ENCODE data around the gene COPG2.

Gene COPG2

DNA sequence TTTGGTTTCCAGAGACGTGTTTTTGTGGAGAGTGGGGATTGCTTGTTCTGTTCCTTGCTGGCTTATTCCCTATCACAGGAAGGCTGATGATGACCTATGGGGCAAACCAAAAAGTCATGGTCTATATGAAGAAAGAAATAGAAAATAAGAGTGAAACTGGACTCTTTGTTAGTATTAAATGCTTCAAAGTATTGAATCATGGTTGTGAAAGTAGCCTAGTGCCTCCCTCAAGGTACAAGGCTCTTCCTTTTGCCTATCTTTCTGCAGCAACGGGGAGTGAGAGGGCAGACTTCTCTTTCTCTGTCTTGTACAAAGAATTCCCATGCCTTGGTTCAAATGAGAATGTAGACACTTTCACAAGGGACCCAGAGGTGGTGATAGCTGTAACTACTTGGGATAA is 167.6 kb downstream of the COPG2 start:
- H3K27ac Mint-ChIP-seq = peak overlapping the region; percentile 87

DNA sequence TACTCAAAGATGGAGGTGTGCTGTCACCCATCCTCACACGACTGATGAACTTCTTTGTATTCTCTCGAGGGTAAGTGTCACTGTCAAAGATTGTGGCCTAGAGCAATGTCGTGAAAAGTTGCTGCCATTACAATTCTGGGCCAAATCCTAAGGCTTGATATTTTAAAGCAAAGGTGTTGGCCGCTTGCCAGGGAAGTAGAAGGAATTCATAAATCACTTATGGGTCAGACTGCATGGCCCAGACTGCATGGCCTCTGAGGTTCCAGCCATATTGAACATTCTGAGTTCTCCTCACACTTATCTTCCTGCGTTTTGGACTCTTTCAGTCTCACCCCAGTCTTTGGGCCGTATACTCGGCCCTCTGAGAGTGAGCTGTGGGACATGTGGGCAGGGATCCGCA is 168.1 kb downstream of the COPG2 start:
- Mint-ChIP-seq H3K9me3 (no peaks in the 10 kb centered on the region), H3K36me3 (ENCODE audit: low read depth) (peaks cover 92% of the 10 kb centered on the region), H3K27ac (peak overlapping the region; percentile 87), H3K4me1 (peaks cover 66% of the 10 kb centered on the region), H3K4me3 (no peak overlapping the region), H3K27me3 (ENCODE audit: low read depth, poor library complexity) (no peaks in the 10 kb centered on the region)
- no peak for DNase-seq
- TF ChIP-seq, protein P1, sequence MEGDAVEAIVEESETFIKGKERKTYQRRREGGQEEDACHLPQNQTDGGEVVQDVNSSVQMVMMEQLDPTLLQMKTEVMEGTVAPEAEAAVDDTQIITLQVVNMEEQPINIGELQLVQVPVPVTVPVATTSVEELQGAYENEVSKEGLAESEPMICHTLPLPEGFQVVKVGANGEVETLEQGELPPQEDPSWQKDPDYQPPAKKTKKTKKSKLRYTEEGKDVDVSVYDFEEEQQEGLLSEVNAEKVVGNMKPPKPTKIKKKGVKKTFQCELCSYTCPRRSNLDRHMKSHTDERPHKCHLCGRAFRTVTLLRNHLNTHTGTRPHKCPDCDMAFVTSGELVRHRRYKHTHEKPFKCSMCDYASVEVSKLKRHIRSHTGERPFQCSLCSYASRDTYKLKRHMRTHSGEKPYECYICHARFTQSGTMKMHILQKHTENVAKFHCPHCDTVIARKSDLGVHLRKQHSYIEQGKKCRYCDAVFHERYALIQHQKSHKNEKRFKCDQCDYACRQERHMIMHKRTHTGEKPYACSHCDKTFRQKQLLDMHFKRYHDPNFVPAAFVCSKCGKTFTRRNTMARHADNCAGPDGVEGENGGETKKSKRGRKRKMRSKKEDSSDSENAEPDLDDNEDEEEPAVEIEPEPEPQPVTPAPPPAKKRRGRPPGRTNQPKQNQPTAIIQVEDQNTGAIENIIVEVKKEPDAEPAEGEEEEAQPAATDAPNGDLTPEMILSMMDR (IDR thresholded peaks at IDR 0.05) = no peak

More for the DNA sequence above, 167.6 kb downstream of the COPG2 start:
- Mint-ChIP-seq H3K27me3 (ENCODE audit: low read depth, poor library complexity) (no peaks in the 10 kb centered on the region), H3K4me1 (peaks cover 61% of the 10 kb centered on the region), H3K36me3 (ENCODE audit: low read depth) (peaks cover 88% of the 10 kb centered on the region), H3K4me3 (no peak overlapping the region), H3K9me3 (no peaks in the 10 kb centered on the region)
- TF ChIP-seq, protein P1 (IDR thresholded peaks at IDR 0.05) = no peak
- DNase-seq = no peak

DNA sequence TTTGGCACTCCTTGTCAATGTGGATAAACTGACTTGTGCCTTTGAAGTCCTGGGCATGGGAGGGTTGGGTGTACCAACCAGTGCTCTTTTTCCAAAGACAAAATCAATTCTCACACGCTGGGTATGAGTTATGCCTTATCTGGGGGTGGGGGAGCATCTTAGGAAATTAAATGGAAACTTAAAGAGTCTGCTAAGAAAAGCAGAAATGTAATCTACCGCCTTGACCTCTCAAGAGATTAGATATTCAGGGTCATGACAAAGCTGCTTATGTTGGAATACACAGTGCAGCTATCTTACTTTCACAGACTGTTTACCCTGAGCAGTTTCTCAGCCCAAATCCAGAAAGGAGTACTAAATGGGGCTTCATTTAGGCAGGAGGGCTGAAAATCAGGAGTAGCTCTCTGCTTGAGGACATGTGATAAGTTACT is 174.1 kb downstream of the COPG2 start:
- no peak for DNase-seq
- TF ChIP-seq, protein P1 (IDR thresholded peaks at IDR 0.05) = no peak
- Mint-ChIP-seq H3K4me3 (peak overlapping the region; percentile 100), H3K36me3 (ENCODE audit: low read depth) (peaks cover 81% of the 10 kb centered on the region), H3K9me3 (peaks cover 35% of the 10 kb centered on the region), H3K27ac (peak overlapping the region; percentile 88), H3K4me1 (peaks cover 62% of the 10 kb centered on the region), H3K27me3 (ENCODE audit: low read depth, poor library complexity) (peaks cover 4% of the 10 kb centered on the region)

DNA sequence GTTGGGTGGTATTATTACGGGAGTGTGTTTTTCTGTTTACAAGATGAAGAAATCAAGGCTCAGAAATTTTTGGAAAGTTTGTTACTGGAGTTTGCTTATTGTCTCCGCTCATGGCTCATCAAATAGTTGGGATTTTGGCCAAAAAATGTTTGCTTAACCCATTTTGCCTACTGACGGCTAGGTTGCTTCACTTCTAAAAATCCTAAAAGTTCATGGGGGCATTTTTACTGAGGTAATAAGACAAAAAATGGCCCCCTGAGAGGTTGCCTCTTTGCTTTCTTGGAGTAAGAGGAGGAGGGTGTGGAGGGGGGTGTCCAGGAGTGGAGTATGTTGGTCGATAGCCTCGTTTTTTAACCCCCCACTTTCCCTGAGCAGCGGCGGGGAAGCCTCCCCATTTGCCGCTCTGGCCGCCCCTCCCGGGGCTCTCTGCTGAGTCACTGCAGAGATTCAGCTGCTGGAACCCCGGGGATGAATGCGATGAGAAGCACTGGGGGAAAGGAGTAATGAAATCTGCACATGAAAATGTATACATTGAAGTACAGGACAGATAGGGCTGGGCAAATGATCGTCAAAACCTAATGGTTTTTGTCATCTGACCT is 175.2 kb downstream of the COPG2 start:
- Mint-ChIP-seq H3K27me3 (ENCODE audit: low read depth, poor library complexity) (peaks cover 4% of the 10 kb centered on the region), H3K4me1 (peaks cover 71% of the 10 kb centered on the region), H3K27ac (peak overlapping the region; percentile 98), H3K36me3 (ENCODE audit: low read depth) (peaks cover 75% of the 10 kb centered on the region), H3K9me3 (peaks cover 35% of the 10 kb centered on the region), H3K4me3 (peak overlapping the region; percentile 100)
- peak; percentile 14 for DNase-seq
- TF ChIP-seq, protein P1 (IDR thresholded peaks at IDR 0.05) = no peak

DNA sequence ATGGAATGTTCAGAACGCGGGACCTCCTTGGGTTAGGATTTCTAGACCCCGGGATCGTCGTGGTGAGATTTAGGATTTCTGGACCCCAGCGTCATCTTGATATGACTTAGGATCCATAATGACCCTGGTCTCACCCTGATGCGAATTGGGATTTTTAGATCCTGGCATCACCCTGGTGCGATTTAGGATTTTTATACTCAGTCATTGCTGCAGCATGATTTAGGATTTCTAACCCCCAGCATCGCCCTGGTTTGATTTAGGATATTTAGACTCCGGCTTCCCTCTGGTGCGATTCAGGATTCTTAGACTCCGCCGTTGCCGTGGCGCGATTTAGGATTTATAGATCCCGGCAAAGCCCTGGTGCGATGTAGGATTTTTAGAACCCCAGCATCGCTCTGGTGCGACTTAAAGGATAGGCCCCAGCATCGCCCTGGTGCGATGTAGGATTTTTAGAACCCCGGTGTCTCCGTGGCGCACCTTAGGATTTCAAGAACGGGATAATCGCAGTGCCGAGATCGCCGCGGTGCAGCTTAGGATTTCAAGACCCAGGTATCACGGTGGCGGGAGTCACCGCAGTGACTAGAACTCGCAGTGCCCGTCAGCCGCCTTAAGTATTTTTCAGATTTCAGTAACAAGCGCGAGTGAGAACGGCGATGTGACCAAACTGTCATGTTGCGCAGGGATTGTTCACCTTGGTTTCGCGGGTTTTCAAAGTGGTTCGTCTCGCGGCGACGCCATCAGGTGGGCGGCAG is 175.8 kb downstream of the COPG2 start:
- H3K4me3 Mint-ChIP-seq = peak overlapping the region; percentile 100
- DNase-seq = no peak
- peaks cover 35% of the 10 kb centered on the region for H3K9me3 Mint-ChIP-seq
- H3K36me3 Mint-ChIP-seq (ENCODE audit: low read depth) = peaks cover 68% of the 10 kb centered on the region
- peaks cover 71% of the 10 kb centered on the region for H3K4me1 Mint-ChIP-seq
- H3K27ac Mint-ChIP-seq = peak overlapping the region; percentile 98
- TF ChIP-seq, protein P1 (IDR thresholded peaks at IDR 0.05) = no peak
- peaks cover 4% of the 10 kb centered on the region for H3K27me3 Mint-ChIP-seq (ENCODE audit: low read depth, poor library complexity)

Measured in nephron progenitor cell (in vitro differentiated cells).